Adrenal gland (tissue), 5 donors: ENCODE data around the gene AGO3.

ENCODE experiments used
- CTCF ChIP-seq, 6 experiments: fragments of 450-650 bp in 4 of 6; fragments of 200-600 bp in 2 of 6; sonication (generic) in 1 of 6; IDR thresholded peaks; 1 replicate in 5 of 6; 2 replicates in 1 of 6; pipeline versions ENCODE4 v1.5.1 to v1.8.0; 2016 to 2021; ENCODE audit warnings: antibody characterized with exemption in 6 of 6, mild to moderate bottlenecking in 2 of 6, moderate library complexity in 1 of 6
- POLR2A ChIP-seq, 2 donors: fragments of 450-650 bp; IDR thresholded peaks; one replicate each; pipeline ENCODE4 v1.6.1; 2017; ENCODE audit warnings: antibody characterized with exemption in 2 of 2, mild to moderate bottlenecking in 2 of 2, moderate library complexity in 1 of 2
- donor health status: DM: no; HTN: no; CAD: no.

- TF ChIP-seq CTCF (IDR thresholded peaks at IDR 0.05) (no peak), POLR2A (IDR thresholded peaks at IDR 0.05) (no peak)
These were observed 96.9 kb downstream of the AGO3 start for GRCh38 chr1:36027766-36028165.
